Lower leg skin (tissue), 4 donors: ENCODE results near the gene MARS1. TPM values are rescaled to one million over a fixed set of nuclear protein-coding genes. Genes with fewer than 3 reads are reported as not detected.

Source experiments
- DNase-seq, 2 donors: peaks; one replicate each; pipeline ENCODE4 v3.0.0-alpha.2; 2019; ENCODE audit warnings: low spot score in 2 of 2
- H3K4me3 ChIP-seq: fragments of 200-600 bp; sonication (generic); 2 replicates; pipeline ENCODE4 v1.5.1; 2017; ENCODE audit warnings: mild to moderate bottlenecking, low read depth; ENCODE audit not compliant: poor library complexity, severe bottlenecking
- CTCF ChIP-seq, 3 donors: fragments of 450-650 bp; IDR thresholded peaks; one replicate each; pipeline ENCODE4 v1.5.1; 2016; ENCODE audit warnings: antibody characterized with exemption in 3 of 3, mild to moderate bottlenecking in 3 of 3, moderate library complexity in 2 of 3
- POLR2A ChIP-seq, 2 donors: fragments of 450-650 bp; IDR thresholded peaks; one replicate each; pipeline ENCODE4 v1.6.1; 2016 to 2017; ENCODE audit warnings: antibody characterized with exemption in 2 of 2, mild to moderate bottlenecking in 1 of 2, moderate library complexity in 1 of 2
- WGBS, 2 donors: methylation state at CpG; one replicate each; pipeline ENCODE4 v1.1.5; 2018; 5-methylcytosine and 5-hydroxymethylcytosine counted together
- intact Hi-C: fragments of 100-400 bp; cut with DNase I; formaldehyde crosslinking; loops from one replicate; pipeline ENCODE4 v1.15.0; 2023; ENCODE audit warnings: low total_unique reads
- total RNA-seq, 4 donors: library from RNA; depleted of rRNA; stranded (reverse); fragments of >200 nt; gene quantifications; one replicate each; pipeline ENCODE4 v1.1.0, GENCODE V29; 2016

The MARS1 gene
- total RNA-seq, 4 donors from 2014 or later: 37.7 to 386 (median 51.4) TPM

- 93% methylated on average over 3 of the region's 3 CpGs for WGBS, 2 donors
- H3K4me3 ChIP-seq: no peak overlapping the region
- TF ChIP-seq CTCF (IDR thresholded peaks at IDR 0.05) (no peak), POLR2A (IDR thresholded peaks at IDR 0.05) (no peak)
- no peak for DNase-seq
- intact Hi-C loops: no loop called here
Observed at GRCh38 chr12:57534991-57535543, 47.2 kb downstream of the MARS1 start.

GRCh38 chr12:57535764-57536596, 48.1 kb downstream of the MARS1 start:
- H3K4me3 ChIP-seq: no peak overlapping the region
- 76 to 90% methylated on average over 6 of the region's 6 CpGs for WGBS, 2 donors
- DNase-seq: no peak
- intact Hi-C loops: no loop called here
- TF ChIP-seq POLR2A (IDR thresholded peaks at IDR 0.05) (no peak), CTCF (IDR thresholded peaks at IDR 0.05) (no peak)

- 91 to 100% methylated on average over 1 of the region's 1 CpG for WGBS, 2 donors
Observed at GRCh38 chr12:57536597-57536942, 48.7 kb downstream of the MARS1 start.

GRCh38 chr12:57539134-57539768, 51.4 kb downstream of the MARS1 start:
- H3K4me3 ChIP-seq: no peak overlapping the region
- intact Hi-C loops: no loop called here
- DNase-seq: peak in 1 of 2 donors; percentile 20
- 82 to 85% methylated on average over 5 of the region's 5 CpGs for WGBS, 2 donors
- TF ChIP-seq POLR2A (IDR thresholded peaks at IDR 0.05) (no peak), CTCF (IDR thresholded peaks at IDR 0.05) (no peak)

More at GRCh38 chr12:57536597-57536942, 48.7 kb downstream of the MARS1 start:
- no peak for DNase-seq
- no peak overlapping the region for H3K4me3 ChIP-seq
- TF ChIP-seq CTCF (IDR thresholded peaks at IDR 0.05): no peak
- no peak for TF ChIP-seq POLR2A (IDR thresholded peaks at IDR 0.05)
- intact Hi-C loops: no loop called here

GRCh38 chr12:57541001-57541400, 53.1 kb downstream of the MARS1 start:
- no peak overlapping the region for H3K4me3 ChIP-seq
- intact Hi-C loops: no loop called here
- TF ChIP-seq CTCF (IDR thresholded peaks at IDR 0.05) (no peak), POLR2A (IDR thresholded peaks at IDR 0.05) (no peak)
- DNase-seq: peak in 1 of 2 donors; percentile 26
- 47 to 66% methylated on average over 2 of the region's 2 CpGs for whole genome bisulfite sequencing, 2 donors
